HG03039 (cell line): ENCODE results near the gene ELP4.

Source experiments
- ATAC-seq: cut with Tn5 transposase; IDR thresholded peaks from one replicate; pipeline ENCODE4 v1.9.1; 2021; ENCODE audit warnings: mild to moderate bottlenecking, moderate library complexity; ENCODE audit not compliant: unreplicated experiment

Gene ELP4

DNA sequence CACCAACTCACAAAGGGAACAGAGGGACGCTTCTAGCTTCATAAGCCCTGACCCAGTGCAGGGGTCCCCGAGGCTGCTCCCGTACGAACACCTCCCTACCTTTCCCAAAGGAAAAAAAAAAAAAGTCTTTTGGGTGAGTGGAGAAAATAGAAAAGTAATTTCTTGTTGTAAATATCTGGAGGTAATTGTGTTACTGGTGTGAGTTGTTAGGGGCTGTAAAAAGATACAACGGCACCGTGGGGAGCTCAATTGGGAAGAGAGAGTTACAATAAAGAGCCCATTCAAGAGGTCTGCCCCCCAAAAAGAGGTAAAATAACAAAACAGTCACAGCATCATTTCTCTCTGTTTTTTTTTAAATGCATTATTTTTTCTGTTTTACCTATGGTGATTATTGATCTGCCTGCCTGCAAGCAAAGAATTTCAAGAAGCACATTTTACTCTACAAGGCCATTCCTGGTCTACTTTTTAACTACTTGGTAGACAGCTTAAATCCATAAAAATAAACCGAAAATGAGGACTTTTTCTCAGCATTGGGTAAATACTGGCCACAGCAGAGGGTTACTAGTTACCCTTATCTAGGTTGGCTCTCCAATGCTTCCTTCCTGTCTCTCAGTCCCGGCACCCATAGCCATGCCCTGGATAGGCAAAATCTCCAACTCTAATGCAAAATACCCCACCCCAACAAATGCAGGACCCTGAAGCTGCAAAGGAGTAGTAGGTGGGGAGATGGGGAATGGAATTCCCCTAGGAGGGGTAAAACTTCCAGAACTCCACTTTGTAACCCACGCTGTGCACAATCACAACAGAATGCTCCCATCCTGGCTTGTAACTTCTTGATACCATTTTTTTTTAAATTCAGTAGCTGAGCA is 298.5 kb downstream of the ELP4 start:
- ATAC-seq: no peak

DNA sequence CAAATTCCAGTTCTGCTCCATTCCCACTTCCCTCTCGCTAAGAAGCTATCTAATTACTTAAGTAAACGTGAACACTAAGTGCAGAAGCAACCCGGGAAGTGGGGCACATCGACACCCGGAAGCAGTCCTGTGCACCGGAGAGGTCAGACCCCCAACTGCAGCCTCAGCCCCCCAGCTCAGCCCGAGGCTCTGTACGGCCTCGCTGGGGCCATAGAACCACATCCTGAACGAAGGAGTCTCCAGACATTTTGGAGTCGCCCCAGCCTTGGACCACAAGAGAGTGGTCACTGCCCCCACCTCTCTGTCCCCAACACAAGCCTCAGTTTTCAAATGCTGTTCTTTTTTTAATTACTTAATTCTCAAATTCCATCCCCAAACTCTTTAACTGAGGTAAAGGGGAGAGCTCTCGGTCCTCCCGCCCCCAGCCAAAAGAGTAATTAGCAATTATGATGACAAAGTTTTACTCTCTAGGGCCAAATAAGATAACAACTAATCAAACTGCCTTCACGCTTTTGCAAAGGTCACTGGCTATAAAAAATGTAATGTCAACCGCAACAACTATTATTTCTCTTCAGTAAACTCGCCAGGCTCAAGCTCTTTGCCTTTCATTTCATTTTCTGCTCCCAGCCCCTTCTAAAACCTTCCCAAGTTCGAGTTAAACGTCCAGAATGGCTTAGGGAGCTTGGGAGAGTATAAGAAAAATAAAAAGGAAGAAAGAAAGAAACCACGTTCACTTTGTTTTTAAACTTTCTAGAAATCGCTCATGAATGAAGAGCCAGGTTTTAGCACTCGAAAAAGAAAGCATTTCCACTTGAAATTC is 299.4 kb downstream of the ELP4 start:
- no peak for ATAC-seq

DNA sequence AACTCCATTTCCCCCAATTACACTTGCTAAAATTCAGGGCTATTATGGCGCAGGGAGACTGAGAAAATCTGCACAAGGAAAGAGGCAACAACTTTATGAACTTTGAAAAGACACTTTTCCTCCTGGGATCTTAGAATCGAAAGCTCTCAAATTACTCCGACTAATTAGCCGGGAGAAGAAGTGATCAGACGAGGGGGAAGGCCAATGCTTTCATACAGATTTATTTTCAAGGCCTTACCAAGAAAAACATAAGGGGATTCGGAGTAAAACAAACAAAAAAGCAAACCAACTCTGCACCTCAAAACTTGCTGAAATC is 299.9 kb downstream of the ELP4 start:
- ATAC-seq: no peak

DNA sequence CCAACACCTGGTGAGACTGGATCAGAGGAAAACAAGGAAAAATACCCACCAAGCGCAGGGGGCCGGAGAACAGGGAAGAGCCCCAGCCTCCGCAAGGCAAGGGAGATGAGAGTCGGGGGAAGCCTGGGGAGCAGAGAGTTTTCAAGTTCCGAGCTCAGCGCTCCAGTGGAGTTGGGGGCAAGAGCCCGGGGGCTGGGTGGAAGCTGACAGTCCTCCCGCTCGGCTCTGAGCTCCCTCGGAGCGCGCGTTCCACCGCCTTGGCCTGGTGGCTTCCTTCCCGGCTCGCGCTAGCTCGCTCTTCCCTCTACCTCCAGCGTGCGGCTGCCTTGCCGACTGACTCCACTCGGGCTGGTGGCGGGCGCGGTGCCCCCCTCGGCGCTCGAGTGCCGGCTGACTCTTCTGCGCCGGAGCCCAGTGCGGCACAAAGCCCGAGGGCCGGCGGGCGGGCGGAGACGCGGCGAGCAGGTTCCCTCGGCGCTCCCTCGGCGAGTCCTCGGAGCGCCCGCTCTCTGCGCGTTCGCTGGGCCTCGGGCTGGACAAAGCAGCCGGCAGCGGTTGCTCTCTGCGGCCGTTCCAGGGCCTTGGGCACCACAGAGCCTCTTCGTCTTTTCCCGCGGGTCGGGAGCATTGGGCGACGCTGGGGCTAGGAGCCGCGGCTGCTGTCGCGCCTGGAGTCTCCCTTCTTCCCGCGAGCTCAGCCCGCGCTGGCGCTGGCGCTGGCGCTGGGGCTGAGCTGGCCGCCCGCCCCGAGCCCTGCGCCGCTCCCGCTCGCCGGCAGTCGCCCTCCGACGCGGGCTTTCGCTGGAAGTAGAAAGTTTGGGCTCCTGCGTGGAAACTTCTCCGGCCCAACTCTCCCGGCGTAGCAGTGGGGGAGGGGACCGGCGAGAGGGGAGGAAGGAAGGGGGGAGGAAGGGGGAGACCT is 300.6 kb downstream of the ELP4 start:
- ATAC-seq: no peak

DNA sequence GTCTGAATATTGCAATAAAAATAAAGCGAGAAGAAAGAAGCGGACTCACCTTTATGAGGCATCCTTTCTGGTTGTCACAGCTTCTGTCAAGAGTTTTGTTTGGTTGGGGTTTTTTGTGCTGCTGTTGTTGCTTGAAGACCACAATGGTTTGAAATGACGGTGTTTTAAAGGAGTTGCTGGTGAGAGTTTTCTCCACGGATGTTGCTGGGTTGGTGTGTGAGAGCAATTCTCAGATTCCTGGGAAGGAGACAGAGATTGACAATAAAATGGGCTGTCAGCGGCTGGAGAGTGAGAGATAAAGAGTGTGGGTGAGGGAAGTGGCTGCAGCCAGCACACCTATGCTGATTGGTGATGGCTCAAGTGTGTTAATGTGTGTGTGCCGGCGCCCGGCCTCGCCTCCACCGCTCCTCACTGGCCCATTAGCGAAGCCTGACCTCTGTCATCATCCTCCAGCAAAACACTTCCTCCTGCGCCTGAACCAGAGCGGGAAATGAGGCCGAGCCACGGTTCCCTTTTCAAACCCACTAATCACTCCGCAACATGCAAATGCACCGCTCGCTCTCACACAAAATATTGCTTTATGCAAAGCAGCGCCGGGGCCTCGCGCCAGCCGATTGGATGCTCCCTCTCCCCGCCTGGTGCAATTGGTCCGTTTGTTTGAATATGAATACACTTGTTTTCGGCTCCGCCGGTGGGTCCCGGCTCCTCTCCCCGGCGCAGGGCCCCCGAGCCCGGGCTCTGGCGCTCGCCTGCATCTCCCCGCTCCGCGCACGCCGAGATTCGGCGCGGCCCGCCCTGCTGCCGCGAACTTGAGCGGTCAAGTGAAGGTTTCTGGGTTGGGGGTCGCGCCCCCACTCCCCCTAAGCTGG is 301.4 kb downstream of the ELP4 start, which contains the start of gene PAX6:
TSS of gene PAX6 (minus strand) at position 544 of the 869 bp plus-strand sequence. CDS start 4,911 bp downstream, outside the sequence.
- ATAC-seq: peak; percentile 51

DNA sequence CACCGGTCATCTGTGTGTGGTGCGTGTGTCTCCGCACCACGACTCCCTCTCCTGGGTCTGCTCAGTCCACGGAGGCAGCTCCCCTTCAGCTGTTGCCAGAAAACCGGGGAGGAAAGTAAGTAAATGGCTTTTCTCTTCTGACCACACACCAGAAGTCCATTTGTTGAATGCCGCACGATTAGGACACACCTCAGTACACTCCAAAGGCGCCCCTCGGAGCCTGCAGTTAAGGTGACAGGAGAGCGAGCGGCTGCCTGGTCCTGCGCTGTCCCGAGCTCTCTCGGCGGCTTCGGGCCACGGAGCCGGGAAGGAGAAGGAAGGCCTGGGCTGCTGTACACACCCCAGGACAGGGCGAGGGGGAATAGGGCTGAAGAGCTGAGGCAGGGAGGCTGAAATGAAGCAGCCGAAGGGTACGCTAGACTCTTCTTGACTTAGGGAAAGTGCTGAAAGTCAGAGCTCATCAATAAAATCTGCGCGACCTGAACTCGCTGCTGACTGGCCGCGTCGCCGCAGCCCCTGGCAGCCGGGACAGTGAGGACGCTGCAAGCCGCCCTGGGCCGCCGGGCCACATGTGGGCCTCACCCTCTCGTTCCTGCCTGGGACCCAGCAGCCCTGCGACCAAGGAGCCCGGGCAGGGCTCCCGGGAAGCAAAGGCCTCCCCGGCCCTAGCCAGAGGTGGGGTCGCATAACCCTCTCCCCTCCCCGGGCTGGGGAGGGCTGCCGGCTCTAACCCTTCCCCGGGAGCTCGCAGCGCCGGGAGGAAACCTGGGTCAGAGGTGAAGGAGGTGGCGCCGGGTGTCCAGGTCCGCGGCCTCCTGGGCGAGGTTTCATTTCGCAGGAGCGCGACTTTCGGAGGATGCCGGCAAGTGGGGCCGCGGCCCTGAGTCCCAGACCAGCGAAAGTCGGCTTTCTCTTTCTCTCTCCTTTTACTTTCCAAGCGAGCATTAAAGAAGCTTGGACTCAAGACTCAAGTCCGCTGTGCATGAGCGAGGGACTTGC is 303.1 kb downstream of the ELP4 start:
- ATAC-seq: no peak

DNA sequence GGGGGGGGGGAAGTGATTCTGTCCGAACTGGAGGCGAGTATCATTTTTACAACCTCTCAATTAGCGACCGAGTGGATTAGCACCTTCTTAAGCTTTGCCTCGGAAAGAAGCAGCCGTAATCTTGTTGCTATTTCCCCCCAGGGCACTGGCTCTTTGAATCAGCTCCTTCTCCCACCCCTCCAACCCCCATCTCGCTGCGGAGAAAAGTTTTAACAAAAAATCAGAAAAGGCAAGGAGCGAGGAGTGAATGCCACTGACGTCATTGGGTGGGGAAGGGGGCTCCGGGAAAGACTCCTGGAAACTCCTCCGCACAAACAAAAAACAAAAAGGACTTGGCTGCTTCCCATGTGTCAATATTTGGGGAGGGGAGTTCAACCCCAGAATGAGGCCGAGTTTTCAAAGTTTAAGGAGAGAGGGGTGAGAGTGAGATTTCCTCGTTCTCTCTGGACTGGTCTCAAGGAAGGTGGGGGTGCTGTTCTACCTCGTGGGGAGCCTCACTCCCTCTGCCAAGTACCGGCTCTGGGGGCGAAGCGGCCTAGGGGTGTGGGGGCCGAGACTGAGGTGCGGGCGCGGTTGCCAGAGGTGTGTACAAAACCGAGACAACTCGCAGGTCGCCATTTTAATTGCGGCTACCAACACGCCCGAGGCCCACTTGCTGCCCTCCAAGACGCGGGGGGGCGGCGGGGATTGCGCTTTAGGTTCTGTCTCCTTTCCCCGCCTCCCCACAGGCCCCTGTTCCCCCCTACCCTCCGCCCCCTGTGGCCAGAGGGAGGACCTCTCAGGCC is 304.0 kb downstream of the ELP4 start:
- no peak for ATAC-seq

DNA sequence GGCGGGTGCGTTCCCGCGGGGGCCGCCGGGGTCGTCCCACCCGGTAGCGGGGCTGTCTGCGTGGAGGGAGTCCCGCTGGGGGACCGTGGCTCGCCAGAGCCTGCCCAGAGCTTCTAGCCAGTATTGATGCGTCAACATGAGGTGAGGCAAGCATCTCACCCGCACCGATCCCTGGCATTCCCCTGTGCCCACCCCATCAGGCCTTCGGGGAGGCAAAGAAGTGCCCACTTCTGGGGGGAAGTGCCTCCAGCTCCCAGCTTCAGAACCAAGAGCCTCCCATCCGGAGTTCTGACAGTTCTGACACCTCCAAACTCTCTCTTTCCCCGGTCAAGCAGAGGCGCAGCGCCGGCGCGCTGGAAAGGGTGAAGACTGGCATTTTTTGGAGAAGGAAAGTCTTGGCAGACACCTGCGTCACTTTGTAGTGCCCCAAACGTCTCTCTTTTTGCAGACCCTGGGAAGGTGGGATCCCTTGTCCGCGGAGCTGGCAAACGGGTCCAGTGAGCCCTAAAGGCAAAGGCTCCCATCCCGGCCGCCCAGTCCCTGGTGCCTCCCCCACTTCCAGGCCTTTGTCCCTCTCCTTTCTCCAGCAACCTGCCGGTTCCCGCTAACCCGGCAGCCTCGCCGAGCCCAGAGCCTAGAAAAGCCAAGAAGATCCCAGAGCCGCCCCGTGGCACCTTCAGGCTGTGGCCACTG is 304.8 kb downstream of the ELP4 start:
- no peak for ATAC-seq

DNA sequence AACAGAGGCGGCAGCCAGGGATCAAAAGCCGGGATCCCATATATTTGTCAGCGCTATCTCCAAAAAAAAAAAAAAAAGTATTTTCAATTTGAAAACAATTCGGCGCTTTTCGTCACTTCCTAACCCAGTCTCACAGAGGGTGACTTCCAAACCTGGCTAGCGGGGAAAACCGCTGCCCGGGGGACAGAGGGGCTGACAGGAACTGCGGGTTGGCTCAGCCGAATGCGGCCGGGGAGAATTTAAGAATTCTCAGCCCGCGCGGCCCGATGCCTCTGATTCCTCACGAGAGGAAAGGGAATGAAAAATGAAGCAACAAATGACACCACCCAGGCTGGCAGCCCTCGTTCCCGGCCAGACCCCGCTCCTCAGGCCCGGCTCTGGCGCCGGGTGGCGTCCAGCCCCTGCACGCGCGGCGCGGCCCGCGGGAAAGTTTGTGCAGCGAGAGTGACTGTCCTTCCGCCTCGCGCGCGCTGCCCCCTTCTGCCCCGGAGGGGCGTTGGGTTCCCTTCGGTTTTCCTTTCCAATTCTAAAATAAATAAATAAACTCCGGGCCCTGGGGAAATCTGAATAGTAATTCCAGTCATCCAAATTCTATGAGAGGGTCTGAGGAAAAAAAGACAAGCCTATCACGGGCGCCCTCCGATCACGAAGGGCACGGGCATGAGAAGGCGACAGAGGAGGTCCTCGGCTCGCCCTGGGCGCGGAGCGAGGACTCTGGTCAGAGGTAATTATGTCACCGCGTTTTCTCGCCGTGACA is 306.3 kb downstream of the ELP4 start:
- no peak for ATAC-seq

DNA sequence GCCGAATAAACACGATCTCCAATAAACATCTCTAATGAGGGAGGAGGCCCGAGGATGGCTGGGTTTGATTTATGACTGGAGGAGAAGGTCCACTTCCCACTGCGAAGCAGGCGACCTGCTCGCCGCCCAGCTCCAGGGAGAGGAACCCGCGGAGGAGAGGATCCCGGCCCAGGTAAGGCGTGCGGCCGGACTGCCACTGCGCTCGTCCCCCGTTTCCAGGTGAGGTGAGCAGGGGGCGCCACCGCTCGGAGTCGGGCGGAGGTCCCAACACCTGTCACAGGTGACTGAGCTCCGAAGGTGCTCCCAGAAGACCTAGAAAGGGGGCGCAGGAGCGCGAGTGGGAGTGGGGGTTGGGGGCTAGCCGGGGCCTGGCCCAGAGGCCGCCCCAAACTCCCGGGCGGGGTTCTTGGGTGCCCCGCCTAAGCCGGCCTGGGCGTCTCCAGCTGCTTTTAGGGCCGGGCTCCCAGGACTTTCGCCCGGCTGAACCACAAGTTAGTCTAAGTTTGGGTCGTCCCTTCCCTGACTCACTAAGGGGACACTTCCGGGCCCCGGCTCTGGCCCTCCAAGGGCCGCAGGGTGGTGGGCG is 307.0 kb downstream of the ELP4 start:
- no peak for ATAC-seq

DNA sequence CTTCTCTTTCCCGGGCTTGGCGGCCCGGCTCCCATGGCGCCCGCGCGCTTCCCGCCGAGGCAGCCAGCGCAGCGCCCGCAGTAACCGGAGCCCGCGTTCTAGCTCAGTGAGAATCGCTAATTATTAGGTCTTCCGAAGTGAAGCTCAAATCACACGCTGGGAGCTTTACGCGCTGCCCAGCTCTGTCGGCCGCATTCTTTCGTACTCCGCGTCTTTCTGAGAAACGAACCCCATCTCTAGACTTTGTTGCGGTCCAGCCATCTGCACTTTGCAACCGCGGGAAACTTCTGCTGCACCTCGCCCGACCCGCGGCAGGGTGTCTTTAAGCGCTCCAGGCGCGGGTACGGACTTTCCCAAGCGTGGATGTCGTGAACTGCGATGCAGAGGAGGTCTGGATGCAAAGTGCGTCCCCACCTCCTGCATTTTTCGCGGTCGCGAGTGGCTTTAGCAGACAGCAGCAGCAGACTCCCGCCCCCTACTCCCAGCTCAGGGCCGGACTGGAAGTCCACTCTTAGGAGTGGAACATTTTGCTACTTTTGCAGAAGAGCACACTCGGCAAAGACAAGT is 307.6 kb downstream of the ELP4 start:
- no peak for ATAC-seq

DNA sequence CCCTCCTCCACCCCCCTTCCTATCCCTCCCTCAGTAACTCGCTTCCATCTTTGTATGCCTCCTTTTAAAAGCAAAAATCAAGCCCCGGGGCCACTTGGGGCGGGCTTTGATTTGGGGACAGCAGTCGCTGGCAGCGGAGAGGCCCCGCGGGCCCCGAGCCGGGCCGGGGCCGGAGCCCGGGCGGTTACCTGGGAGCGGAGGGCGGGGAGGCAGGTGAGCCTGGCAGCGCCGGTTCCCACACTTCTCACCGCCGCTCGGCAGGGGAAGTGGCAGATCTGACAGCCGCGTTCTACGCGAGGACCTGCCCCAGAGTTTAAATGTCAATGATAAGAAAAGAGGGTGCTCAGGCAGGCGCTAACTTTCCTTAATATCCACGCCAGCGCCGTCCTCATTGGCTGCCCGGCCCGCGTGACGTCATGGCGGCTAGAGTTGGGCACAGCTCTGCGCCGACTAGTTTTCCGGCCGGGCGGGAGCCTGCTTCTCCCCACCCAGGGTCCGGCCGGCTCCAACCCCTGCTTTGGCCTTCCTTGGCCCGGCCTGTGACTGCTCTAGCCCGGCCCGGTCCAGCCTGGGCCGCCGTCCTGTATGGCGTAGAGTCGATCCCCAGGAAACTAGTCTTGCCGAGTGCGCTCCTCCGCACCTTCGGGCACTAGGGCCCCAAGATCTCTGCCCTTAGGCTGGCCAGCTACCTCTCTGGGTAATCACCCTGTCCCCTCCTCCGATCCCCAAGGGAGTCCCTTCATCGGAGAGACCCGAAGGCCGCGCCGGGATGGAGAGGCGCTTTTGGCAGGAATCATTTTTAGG is 308.3 kb downstream of the ELP4 start:
- no peak for ATAC-seq

DNA sequence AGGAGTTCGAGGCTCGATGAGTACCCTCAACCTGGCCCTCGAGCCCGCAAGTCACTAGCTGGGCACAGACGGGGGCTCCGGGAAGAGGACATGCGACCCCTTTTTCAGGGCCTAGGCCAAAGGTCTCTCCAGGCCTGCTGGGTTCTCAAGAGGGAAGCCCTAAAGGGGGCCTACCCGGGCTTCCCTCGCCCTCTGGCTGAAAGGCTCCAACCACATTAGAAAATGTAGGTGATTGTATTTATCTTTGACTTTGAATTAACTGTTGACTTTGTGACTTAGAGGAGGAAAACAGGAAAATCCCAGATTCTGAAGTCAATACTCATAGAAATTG is 308.8 kb downstream of the ELP4 start:
- ATAC-seq: no peak

DNA sequence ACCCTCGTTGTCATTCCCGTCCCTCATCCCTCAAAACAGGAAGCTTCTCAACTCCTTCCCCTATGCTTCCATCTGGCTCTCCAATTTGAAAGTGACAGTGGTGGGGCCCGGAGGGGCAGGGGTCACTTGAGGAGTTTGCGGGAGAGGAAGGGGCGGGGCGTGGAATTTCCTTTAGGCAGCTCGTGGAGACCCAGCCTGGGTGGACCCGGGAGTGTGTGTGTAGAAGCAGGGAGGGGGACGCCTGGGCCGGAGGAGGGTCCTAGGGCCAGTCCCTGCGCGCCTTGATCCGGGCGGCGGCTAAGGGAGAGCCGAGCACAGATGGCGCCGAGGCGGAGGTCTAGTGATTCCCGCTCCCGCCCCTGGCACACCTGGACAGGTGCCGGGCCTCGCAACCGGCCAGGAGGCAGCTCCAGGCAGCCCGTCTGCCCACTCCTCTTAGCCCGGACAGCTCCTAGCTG is 309.3 kb downstream of the ELP4 start:
- ATAC-seq: no peak
